H9 (cell line): Measurements from ENCODE around the gene BRSK2. TPM values are rescaled to one million over a fixed set of nuclear protein-coding genes. Genes with fewer than 3 reads are reported as not detected.
A peak's percentile ranks its signal among the peaks of the same experiment; 100 is the strongest.

Source experiments
- DNase-seq: peaks from one replicate; pipeline ENCODE4 v3.0.0-alpha.2; 2017
- H2AFZ ChIP-seq: one replicate; pipeline ENCODE4 v1.6.1; 2013; ENCODE audit warnings: mild to moderate bottlenecking, low read length, control low read depth, moderate library complexity
- H2AK5ac ChIP-seq: 2 replicates; pipeline ENCODE4 v1.6.1; 2013; ENCODE audit warnings: low read length, control low read depth, mixed read lengths; ENCODE audit not compliant: insufficient read length
- H2BK120ac ChIP-seq: one replicate; pipeline ENCODE4 v1.6.1; 2013; ENCODE audit warnings: low read depth, mild to moderate bottlenecking, low read length, control low read depth, inconsistent platforms; ENCODE audit not compliant: poor library complexity, severe bottlenecking
- H2BK12ac ChIP-seq: 2 replicates; pipeline ENCODE4 v1.6.1; 2013; ENCODE audit warnings: low read length, control low read depth, mixed read lengths, low read depth; ENCODE audit not compliant: insufficient read length
- H2BK15ac ChIP-seq: 2 replicates; pipeline ENCODE4 v1.6.1; 2013; ENCODE audit warnings: low read depth, low read length, control low read depth
- H2BK20ac ChIP-seq: one replicate; pipeline ENCODE4 v1.6.1; 2013; ENCODE audit warnings: low read depth, mild to moderate bottlenecking, low read length, control low read depth, inconsistent platforms; ENCODE audit not compliant: poor library complexity, severe bottlenecking
- H2BK5ac ChIP-seq: 2 replicates; pipeline ENCODE4 v1.6.1; 2013; ENCODE audit warnings: low read length, control low read depth, mixed read lengths; ENCODE audit not compliant: insufficient read length
- H3K14ac ChIP-seq: 2 replicates; pipeline ENCODE4 v1.6.1; 2013; ENCODE audit warnings: low read length, control low read depth; ENCODE audit not compliant: insufficient read depth
- H3K18ac ChIP-seq: 2 replicates; pipeline ENCODE4 v1.6.1; 2013; ENCODE audit warnings: low read depth, mild to moderate bottlenecking, mixed read lengths, low read length, control low read depth; ENCODE audit not compliant: insufficient read length
- H3K23ac ChIP-seq: 2 replicates; pipeline ENCODE4 v1.6.1; 2013; ENCODE audit warnings: low read length, control low read depth, mixed read lengths, low read depth; ENCODE audit not compliant: insufficient read length
- H3K23me2 ChIP-seq: 2 replicates; pipeline ENCODE4 v1.6.1; 2013; ENCODE audit warnings: low read depth, mild to moderate bottlenecking, mixed read lengths, low read length, control low read depth; ENCODE audit not compliant: insufficient read length, poor library complexity, severe bottlenecking
- H3K27ac ChIP-seq: 2 replicates; pipeline ENCODE4 v1.5.1; 2013; ENCODE audit warnings: low read length, control low read depth, mixed read lengths, low read depth; ENCODE audit not compliant: insufficient read length
- H3K27me3 ChIP-seq: 2 replicates; pipeline ENCODE4 v1.6.1; 2013; ENCODE audit warnings: low read length, control low read depth, inconsistent platforms; ENCODE audit not compliant: insufficient read depth
- H3K4ac ChIP-seq: 2 replicates; pipeline ENCODE4 v1.6.1; 2013; ENCODE audit warnings: low read depth, mild to moderate bottlenecking, control low read depth, inconsistent platforms, low read length, moderate library complexity
- H3K4me1 ChIP-seq: 2 replicates; pipeline ENCODE4 v1.6.1; 2013; ENCODE audit warnings: low read length, control low read depth, inconsistent platforms; ENCODE audit not compliant: insufficient read depth
- H3K4me2 ChIP-seq: 2 replicates; pipeline ENCODE4 v1.6.1; 2013; ENCODE audit warnings: low read length, control low read depth, mixed read lengths; ENCODE audit not compliant: insufficient read length, insufficient read depth
- H3K56ac ChIP-seq: 2 replicates; pipeline ENCODE4 v1.6.1; 2013; ENCODE audit warnings: low read depth, mild to moderate bottlenecking, mixed read lengths, low read length, control low read depth; ENCODE audit not compliant: insufficient read length
- H3K79me1 ChIP-seq: 2 replicates; pipeline ENCODE4 v1.6.1; 2013; ENCODE audit warnings: low read depth, mild to moderate bottlenecking, moderate library complexity, low read length, control low read depth, inconsistent platforms; ENCODE audit not compliant: insufficient read depth, poor library complexity, severe bottlenecking
- H3K79me2 ChIP-seq: 2 replicates; pipeline ENCODE4 v1.6.1; 2013; ENCODE audit warnings: low read length, control low read depth, inconsistent platforms; ENCODE audit not compliant: insufficient read depth
- H3K9ac ChIP-seq: 2 replicates; pipeline ENCODE4 v1.6.1; 2013; ENCODE audit warnings: low read length, control low read depth, mixed read lengths; ENCODE audit not compliant: insufficient read length; ENCODE audit errors: extremely low read depth
- H3K9me3 ChIP-seq: one replicate; pipeline ENCODE4 v1.6.1; 2013; ENCODE audit warnings: low read depth, low read length, inconsistent platforms; ENCODE audit not compliant: control insufficient read depth
- H3T11ph ChIP-seq: one replicate; pipeline ENCODE4 v1.6.1; 2013; ENCODE audit warnings: mild to moderate bottlenecking, low read length, control low read depth, inconsistent platforms
- H4K20me1 ChIP-seq: one replicate; pipeline ENCODE4 v1.6.1; 2013; ENCODE audit not compliant: control insufficient read depth, insufficient read length, insufficient read depth
- H4K5ac ChIP-seq: 2 replicates; pipeline ENCODE4 v1.6.1; 2013; ENCODE audit warnings: low read depth, mild to moderate bottlenecking, mixed read lengths, low read length, control low read depth; ENCODE audit not compliant: insufficient read length
- H4K8ac ChIP-seq: replicated peaks from 2 replicates; pipeline ENCODE4 v1.6.1; 2013; ENCODE audit warnings: low read length, control low read depth, mixed read lengths, low read depth; ENCODE audit not compliant: insufficient read length
- H4K91ac ChIP-seq: 2 replicates; pipeline ENCODE4 v1.6.1; 2013; ENCODE audit warnings: low read depth, mild to moderate bottlenecking, moderate library complexity, mixed read lengths, low read length, control low read depth; ENCODE audit not compliant: insufficient read length
- H3K27ac Mint-ChIP-seq, 3 experiments: 2 replicates in 2 of 3; 3 replicates in 1 of 3; pipeline ENCODE4 v1.8.0; 2020 to 2021; ENCODE audit warnings: mixed read lengths in 3 of 3, mild to moderate bottlenecking in 1 of 3, moderate library complexity in 1 of 3
- H3K27me3 Mint-ChIP-seq: 2 replicates; pipeline ENCODE4 v1.8.0; 2021; ENCODE audit warnings: low read depth, mild to moderate bottlenecking, moderate library complexity, mixed read lengths
- H3K36me3 Mint-ChIP-seq, 3 experiments: 2 replicates in 2 of 3; 3 replicates in 1 of 3; pipeline ENCODE4 v1.8.0; 2020 to 2021; ENCODE audit warnings: low read depth in 3 of 3, mixed read lengths in 3 of 3; ENCODE audit not compliant: insufficient read depth in 1 of 3
- H3K4me1 Mint-ChIP-seq, 2 experiments: 2 replicates each; pipeline ENCODE4 v1.8.0; 2020; ENCODE audit warnings: mixed read lengths in 2 of 2
- H3K4me3 Mint-ChIP-seq, 2 experiments: 2 replicates in 1 of 2; 3 replicates in 1 of 2; pipeline ENCODE4 v1.8.0; 2020 to 2021; ENCODE audit warnings: mild to moderate bottlenecking in 2 of 2, mixed read lengths in 2 of 2, moderate library complexity in 1 of 2
- H3K9me3 Mint-ChIP-seq, 2 experiments: 2 replicates in 1 of 2; 3 replicates in 1 of 2; pipeline ENCODE4 v1.8.0; 2020; ENCODE audit warnings: mild to moderate bottlenecking in 2 of 2, mixed read lengths in 2 of 2, moderate library complexity in 1 of 2
- whole genome bisulfite sequencing: extraction: QIAGEN DNeasy Blood & Tissue Kit; methylation state at CpG from one replicate; pipeline ENCODE4 v1.1.7; 2013; ENCODE audit warnings: missing lambda C conversion rate, low lambda C conversion rate, mixed read lengths; ENCODE audit not compliant: insufficient read length; ENCODE audit errors: extremely low coverage; 5-methylcytosine and 5-hydroxymethylcytosine counted together
- total RNA-seq: library from RNA; stranded (reverse); gene quantifications from 2 replicates; pipeline ENCODE4 v1.2.1, GENCODE V29; 2021
- TF ChIP-seq, protein P1 (sequence below): fragments of 200-600 bp; sonication (generic); conservative IDR thresholded peaks from 3 replicates; pipeline ENCODE4 v1.8.0; 2021; ENCODE audit warnings: antibody characterized with exemption, mild to moderate bottlenecking

BRSK2 gene
- total RNA-seq, 1 experiment from 2014 or later, result 28.4 TPM

DNA sequence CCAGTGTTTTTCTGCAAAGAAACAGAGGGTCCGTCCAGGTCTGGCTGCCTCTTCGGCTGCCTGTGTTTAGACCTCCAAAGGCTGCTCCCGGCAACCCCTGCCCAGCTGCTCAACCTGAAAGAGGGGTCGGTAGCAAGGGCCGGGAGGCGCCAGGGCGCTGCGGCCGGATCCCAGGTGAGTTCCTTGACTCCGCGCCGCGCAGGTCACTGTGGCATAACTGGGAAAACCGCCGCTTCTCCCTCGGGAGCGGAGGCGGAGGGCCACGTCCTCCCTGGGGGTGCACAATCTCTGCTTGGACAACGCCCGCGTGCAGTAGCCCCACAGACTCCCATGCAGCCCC, 1.0 kb upstream of the BRSK2 start:
- H3K23me2 ChIP-seq, result peaks cover 14% of the 10 kb centered on the region
- no peak overlapping the region for H2BK15ac ChIP-seq
- no peak overlapping the region for H3K14ac ChIP-seq
- no peak overlapping the region for H2BK12ac ChIP-seq
- H3K27me3 ChIP-seq, result no peaks in the 10 kb centered on the region; the same call in 1 of the 2 replicates
- H3K4me2 ChIP-seq, result peak overlapping the region; percentile 51
- H3K36me3 Mint-ChIP-seq, result peaks cover 5 to 19% (median 12%) of the 10 kb centered on the region in 3 experiments; a peak in 5 of 7 replicates
- H2BK20ac ChIP-seq, result no peak overlapping the region
- no peak overlapping the region for H3K18ac ChIP-seq
- no peak overlapping the region for H4K8ac ChIP-seq
- H3K9me3 Mint-ChIP-seq, result peaks cover 0 to 4% of the 10 kb centered on the region in 2 experiments; a peak in 3 of 5 replicates
- no peak overlapping the region; a peak in 1 of 7 replicates for H3K27ac Mint-ChIP-seq
- no peak overlapping the region for H4K5ac ChIP-seq
- H4K91ac ChIP-seq, result no peak overlapping the region
- no peak overlapping the region for H3K4ac ChIP-seq
- H3K4me1 ChIP-seq, result no peaks in the 10 kb centered on the region
- WGBS, result no CpG with 5 or more reads among the region's 22 CpGs
- H3K27me3 Mint-ChIP-seq, result peaks cover 27% of the 10 kb centered on the region
- H3K4me1 Mint-ChIP-seq, result peaks cover 15 to 17% of the 10 kb centered on the region in 2 experiments
- DNase-seq, result no peak
- H3K56ac ChIP-seq, result no peak overlapping the region
- H3T11ph ChIP-seq, result no peak overlapping the region
- TF ChIP-seq, protein P1, sequence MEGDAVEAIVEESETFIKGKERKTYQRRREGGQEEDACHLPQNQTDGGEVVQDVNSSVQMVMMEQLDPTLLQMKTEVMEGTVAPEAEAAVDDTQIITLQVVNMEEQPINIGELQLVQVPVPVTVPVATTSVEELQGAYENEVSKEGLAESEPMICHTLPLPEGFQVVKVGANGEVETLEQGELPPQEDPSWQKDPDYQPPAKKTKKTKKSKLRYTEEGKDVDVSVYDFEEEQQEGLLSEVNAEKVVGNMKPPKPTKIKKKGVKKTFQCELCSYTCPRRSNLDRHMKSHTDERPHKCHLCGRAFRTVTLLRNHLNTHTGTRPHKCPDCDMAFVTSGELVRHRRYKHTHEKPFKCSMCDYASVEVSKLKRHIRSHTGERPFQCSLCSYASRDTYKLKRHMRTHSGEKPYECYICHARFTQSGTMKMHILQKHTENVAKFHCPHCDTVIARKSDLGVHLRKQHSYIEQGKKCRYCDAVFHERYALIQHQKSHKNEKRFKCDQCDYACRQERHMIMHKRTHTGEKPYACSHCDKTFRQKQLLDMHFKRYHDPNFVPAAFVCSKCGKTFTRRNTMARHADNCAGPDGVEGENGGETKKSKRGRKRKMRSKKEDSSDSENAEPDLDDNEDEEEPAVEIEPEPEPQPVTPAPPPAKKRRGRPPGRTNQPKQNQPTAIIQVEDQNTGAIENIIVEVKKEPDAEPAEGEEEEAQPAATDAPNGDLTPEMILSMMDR, result no peak
- H2BK5ac ChIP-seq, result no peak overlapping the region
- H2AFZ ChIP-seq, result no peak overlapping the region
- H3K79me2 ChIP-seq, result peaks cover 19% of the 10 kb centered on the region; the same call in 1 of the 2 replicates
- no peak overlapping the region for H2AK5ac ChIP-seq
- H3K9ac ChIP-seq, result peak overlapping the region; percentile 63
- H3K23ac ChIP-seq, result no peak overlapping the region
- no peak overlapping the region for H2BK120ac ChIP-seq
- H3K27ac ChIP-seq, result no peak overlapping the region
- peak overlapping the region; percentile 67 to 82 for H3K4me3 Mint-ChIP-seq
- no peaks in the 10 kb centered on the region for H3K79me1 ChIP-seq
- no peaks in the 10 kb centered on the region for H3K9me3 ChIP-seq
- peaks cover 2% of the 10 kb centered on the region for H4K20me1 ChIP-seq
